ENCODE measurements around the gene ARAP1.

ARAP1 gene

DNA sequence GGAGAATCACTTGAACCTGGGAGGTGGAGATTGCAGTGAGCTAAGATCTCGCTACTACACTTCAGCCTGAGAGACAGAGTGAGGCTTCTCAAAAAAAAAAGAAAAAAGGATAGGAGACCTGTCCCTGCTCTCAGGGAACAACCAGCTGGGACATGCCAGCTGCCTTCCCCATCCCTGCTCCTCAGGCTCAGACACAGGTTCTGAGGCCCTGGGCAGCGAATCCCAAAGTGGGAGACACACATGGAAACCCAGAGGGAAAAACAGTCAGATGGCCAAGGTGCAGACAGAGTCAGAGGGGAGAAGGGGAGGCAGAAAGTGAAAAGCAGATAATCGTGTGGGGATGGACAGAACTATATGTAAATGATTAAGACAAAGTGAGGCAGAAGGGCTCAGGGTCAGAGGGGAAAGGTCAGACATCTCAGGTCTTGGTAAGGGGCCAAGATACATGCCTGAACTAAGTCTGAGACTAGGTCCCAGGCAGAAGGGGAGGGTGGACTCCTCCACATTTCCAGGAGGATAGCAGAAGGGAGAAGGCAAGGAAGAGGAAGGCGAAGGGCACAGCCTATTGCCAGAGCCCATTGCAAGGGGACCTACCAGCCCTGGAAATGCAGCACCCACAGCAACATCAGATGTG, 27.4 kb upstream of the ARAP1 start:
- no peak for DNase-seq

- DNase-seq, result no peak
Observed at GRCh38 chr11:72778535-72779494, 26.6 kb upstream of the ARAP1 start.

GRCh38 chr11:72777755-72778278, 25.6 kb upstream of the ARAP1 start:
- no peak for DNase-seq

GRCh38 chr11:72776844-72777754, 24.9 kb upstream of the ARAP1 start:
- DNase-seq, result no peak

DNA sequence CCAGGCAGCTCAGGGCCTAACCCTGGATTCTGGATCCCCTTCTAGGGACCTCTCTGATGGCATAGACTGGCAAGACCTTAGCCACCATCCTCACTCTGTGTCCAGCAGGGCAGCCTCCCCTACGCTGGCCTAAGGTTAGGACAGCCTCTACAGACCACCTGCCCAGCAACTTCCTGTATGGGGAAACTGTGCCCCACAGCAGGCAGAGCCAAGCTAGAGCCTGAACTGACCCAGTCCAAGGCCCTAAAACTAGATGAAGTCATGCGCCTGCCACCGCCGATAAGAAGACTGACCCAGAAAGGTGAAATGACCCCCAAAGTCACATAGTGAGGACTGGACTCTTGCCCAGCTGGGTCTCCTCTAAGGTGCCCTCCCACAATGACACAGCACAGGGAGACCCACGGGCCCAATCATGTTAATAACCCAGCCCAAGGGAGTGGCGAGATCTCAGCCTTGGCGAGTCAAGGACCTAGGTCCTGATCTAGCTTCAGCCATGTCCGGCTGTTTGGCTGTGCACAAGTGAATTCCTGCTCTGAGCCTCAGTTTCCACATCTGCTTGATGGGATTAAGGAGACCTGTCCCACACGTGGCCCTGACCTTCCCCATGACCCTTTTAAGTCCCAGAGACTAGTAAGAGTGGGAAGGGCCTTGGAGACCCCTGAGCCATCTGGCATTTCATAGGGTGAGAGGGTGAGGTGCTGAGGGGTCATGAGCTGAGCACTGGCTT, 24.1 kb upstream of the ARAP1 start:
- DNase-seq, result no peak

DNA sequence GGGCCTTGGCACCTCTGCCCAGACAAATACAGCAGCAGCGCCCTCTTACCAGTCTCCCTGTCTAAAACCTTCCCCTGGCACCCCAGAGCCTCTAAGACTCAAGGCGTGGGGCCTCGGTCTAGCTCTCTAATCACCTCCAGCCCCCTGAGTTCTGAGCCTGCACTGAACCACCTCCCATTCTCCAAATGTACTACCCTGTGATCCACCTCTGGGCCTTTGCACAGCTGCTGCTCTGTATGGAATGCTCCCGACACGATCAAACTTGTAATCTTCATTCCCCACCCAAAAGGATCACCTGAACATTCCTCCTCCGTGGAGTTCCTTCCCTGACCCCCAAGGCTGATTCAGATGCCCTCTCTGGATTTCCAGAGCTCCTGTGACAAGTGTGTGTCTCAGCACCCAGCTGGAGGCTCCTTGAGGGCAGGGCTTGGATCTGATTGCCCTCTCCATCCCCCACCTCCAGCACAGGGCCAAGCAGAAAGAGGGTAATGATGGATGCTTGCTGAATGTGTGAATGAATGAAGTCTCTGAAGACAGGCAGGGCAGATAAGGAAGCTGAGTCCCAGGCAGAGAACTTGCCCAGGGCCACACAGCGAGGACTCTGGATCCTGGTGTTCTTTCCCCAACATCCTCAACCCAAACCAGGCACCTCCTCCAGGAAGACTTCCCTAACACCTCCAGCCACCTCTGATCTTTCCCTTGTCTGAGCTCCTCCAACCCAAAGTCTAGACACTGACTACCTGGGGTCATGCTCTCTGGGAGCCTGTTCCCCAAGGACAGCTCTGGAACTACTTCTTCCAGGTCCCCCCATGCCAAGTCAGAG, 23.3 kb upstream of the ARAP1 start:
- no peak for DNase-seq

GRCh38 chr11:72774499-72774898, 22.3 kb upstream of the ARAP1 start:
- DNase-seq, result no peak

DNA sequence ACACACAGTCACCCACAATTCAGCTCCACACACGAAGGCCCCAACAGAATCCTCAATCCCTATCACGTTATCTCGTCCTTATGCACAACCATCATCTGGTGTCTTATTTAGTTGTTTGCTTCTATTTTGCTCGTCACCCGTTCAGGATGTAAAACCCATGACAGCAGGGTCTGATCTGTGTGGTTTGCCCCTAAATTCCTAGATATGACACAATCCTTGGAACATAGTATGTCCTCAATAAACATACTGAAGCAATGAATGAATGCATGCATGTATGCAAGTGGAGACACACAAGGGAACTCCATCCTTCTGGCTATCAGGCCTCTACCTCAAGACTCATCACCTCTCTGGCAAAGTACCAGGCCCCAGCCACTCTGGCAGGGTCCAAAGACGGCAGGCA, 21.5 kb upstream of the ARAP1 start:
- DNase-seq, result no peak

DNA sequence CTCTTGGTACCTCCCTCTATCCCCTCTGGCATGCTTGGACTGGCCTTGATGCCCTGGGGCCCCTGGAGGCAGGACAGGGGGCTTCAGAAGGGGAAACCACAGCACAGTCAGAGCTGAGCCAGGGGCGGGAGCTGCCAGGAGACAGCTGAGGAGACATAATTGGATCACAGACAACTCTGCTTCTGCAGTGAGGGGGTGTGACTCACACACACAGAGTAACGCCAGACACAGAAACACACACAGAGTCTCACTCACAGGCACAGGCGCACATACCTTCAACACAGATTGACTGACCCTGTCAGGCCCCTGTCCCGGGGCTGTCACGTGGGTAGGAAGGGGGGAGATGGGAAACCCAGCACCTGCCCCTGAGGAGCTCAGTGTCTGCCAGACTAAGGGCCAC, 21.1 kb upstream of the ARAP1 start:
- no peak for DNase-seq

DNA sequence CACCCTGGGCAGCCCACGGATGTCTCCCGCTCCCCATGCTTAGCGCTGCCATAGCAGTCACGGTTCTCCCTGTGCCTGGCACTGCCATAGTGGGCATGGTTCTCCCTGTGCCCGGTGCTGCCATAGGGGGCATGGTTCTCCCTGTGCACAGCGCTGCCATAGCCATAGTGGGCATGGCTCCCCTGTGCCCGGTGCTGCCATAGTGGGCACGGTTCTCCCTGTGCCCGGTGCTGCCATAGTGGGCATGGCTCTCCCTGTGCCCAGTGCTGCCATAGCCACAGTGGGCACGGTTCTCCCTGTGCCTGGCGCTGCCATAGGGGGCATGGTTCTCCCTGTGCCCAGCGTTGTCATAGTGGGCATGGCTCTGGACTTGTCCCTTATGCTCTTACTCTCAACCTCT, 19.9 kb upstream of the ARAP1 start:
- no peak for DNase-seq

DNA sequence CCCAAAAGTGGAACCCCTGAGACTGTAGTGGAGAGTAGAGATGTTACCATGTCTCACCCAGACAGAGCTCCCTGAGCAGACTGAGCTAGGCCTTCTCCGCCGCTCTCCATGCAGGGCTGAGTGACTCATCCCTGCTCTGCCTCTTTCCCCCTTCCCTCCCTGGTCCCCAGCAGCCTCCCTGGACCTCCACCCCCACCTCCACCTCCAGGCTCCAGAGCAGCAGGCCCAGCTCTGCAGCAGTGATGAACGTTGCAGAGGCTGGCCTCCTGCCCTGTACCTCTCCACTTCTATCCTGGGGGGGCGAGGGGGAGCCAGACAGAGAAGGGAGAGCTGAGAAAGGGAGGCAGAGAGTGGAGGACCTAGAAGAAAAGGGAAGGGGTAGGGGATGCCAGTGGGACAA, 19.3 kb upstream of the ARAP1 start:
- DNase-seq, result no peak

GRCh38 chr11:72770799-72771198, 18.6 kb upstream of the ARAP1 start:
- no peak for DNase-seq

GRCh38 chr11:72769680-72770079, 17.5 kb upstream of the ARAP1 start:
- no peak for DNase-seq

DNA sequence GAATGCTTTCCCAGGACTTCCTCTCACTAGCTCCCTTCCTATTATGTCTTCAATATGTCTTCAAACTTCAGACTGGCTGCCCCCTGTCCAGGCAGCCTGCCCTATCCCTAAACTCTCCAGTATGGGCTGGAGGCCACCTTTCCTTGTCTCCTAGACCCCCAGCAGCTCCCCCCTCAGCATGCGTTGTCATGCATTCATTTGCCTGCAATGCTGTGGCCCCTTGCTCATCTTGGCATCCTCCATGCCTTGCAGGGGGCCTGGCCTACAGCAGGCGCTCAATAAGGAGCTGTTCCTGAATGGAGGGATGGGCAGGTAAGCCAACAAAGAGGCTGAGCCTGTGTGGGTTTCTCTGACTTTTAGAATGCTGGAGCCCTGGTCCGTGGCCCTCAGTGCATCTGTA, 16.4 kb upstream of the ARAP1 start:
- no peak for DNase-seq

GRCh38 chr11:72767203-72768062, 15.2 kb upstream of the ARAP1 start:
- no peak for DNase-seq

DNA sequence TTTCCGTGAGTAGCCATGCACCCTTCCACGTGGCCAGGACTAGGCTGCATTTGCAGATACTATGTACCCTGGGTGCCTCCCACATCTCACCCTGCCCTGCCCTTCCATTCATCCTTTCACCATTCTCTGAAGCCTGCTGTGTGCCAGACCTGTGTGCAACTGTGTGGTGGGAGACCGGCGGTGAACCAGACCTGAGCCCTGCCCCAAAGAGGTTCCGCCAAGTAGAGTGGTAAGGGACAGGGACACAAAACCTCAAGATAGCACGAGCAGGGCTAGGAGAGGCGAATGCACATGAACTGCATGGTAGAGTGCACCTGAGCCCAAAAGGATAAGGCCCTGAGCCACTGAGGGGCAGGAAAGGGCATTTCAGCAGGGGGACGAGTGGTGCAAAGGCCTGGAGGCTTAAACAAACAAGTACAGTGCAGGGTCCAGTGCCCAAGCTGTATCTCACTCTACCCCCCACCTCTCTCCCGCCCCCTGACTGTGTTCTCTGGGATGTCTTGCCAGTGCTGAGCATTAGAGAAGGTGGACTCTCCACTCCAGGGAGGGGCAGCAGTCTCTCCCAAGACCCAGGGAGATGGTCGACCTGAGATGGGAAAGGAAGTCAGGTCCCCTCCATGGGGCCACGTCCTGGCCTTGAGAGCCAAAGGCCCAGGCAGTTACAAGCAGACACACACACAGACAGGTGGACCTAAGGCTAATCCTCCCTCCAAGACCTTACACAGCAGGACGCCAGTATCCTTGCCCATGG, 14.1 kb upstream of the ARAP1 start:
- DNase-seq, result no peak

GRCh38 chr11:72764503-72764902, 12.3 kb upstream of the ARAP1 start:
- DNase-seq, result no peak

DNA sequence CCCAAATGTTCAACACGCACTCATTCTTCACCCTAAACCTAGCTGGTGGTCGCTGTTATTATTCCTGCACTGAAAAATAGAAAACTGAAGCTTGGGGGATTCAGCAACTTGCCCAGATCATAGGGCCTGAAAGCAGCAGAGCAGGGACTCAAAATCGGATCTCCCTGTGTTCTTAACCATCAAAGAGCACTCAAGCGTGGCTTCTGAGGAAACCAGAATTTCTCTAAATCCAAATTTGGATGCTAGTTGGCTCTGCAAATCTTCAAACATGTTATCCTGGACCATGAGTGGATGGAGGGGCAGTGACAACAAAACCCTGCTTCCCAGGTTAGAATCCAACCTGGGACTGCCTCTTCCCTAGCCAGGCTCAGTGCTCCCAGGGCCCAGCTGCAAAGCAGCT, 11.6 kb upstream of the ARAP1 start:
- DNase-seq, result no peak

DNA sequence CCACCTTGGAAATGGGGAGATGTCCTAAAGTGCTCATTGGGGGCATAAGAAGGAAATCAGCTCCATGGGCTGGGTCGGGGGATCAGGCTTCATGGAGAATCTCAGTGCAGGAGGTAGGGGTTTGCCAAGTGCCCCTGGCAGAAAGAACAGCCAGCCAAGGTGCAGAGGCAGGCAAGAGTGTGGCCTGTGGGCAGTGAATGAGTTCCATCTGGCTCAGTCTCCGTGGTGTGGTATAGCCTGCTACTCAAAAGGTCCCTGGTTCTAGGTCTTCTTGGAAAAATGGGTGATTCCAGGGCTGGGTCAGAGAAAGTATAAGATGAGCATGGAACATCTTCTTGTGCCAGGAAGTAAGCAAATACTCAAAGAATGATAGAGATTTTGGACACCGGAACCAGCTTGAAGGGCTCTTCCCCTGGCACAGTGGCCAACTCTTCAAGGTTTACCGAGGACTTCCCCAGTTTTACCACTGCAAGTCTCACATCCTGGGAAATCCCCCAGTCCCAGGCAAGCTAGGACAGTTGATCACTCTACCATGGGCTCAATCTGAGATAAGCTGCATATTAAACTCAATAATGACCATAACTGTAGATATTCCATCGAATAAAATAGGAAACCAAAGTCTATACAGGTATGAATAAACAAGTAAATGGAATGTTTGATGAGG, 10.6 kb upstream of the ARAP1 start:
- DNase-seq, result no peak
